Neural cell (in vitro differentiated cells): ENCODE data around the gene PARP1. TPM values are rescaled to one million over a fixed set of nuclear protein-coding genes. Genes with fewer than 3 reads are reported as not detected.

Experiments used
- H2AFZ ChIP-seq: fragments of 200-600, 300-800 bp; sonication (generic), shearing (Covaris generic); 2 replicates; pipeline ENCODE4 v1.6.0; 2014; ENCODE audit warnings: low read depth, mild to moderate bottlenecking, antibody characterized with exemption, low read length, moderate library complexity
- H3F3A ChIP-seq: fragments of 200-600 bp; shearing (Covaris generic); 2 replicates; pipeline ENCODE4 v1.6.1; 2016; ENCODE audit warnings: mild to moderate bottlenecking, moderate library complexity, mixed read lengths, antibody characterized with exemption, low read length; ENCODE audit not compliant: insufficient read depth, poor library complexity, severe bottlenecking
- H3K27ac ChIP-seq: fragments of 200-600, 300-800 bp; sonication (generic), shearing (Covaris generic); 2 replicates; pipeline ENCODE4 v1.5.1; 2014; ENCODE audit warnings: mild to moderate bottlenecking, low read length, moderate library complexity
- H3K27me3 ChIP-seq: fragments of 300-800, 200-600 bp; sonication (generic), shearing (Covaris generic); 2 replicates; pipeline ENCODE4 v1.6.0; 2014; ENCODE audit warnings: mild to moderate bottlenecking, low read depth, low read length, moderate library complexity; ENCODE audit not compliant: insufficient read depth
- H3K36me3 ChIP-seq: fragments of 300-800, 200-600 bp; sonication (generic), shearing (Covaris generic); 2 replicates; pipeline ENCODE4 v1.5.1; 2014; ENCODE audit warnings: mild to moderate bottlenecking, antibody characterized with exemption, low read length, moderate library complexity; ENCODE audit not compliant: insufficient read depth
- H3K4me2 ChIP-seq: fragments of 300-800, 200-600 bp; sonication (generic), shearing (Covaris generic); 2 replicates; pipeline ENCODE4 v1.6.0; 2014; ENCODE audit warnings: mild to moderate bottlenecking, low read length
- H3K4me3 ChIP-seq: fragments of 300-800, 200-600 bp; sonication (generic), shearing (Covaris generic); 2 replicates; pipeline ENCODE4 v1.5.1; 2014; ENCODE audit warnings: mild to moderate bottlenecking, low read length, moderate library complexity
- H3K79me2 ChIP-seq: fragments of 200-600 bp; shearing (Covaris generic); replicated peaks from 2 replicates; pipeline ENCODE4 v1.6.0; 2014; ENCODE audit warnings: mild to moderate bottlenecking, low read length, moderate library complexity; ENCODE audit not compliant: insufficient read depth
- H3K9ac ChIP-seq: fragments of 300-800, 200-600 bp; sonication (generic), shearing (Covaris generic); 2 replicates; pipeline ENCODE4 v1.6.1; 2016; ENCODE audit warnings: mild to moderate bottlenecking, low read length, mixed read lengths
- H3K9me2 ChIP-seq: fragments of 200-600 bp; shearing (Covaris generic); 2 replicates; pipeline ENCODE4 v1.6.1; 2016; ENCODE audit warnings: mild to moderate bottlenecking, low read length, mixed read lengths; ENCODE audit not compliant: insufficient read depth
- H3K9me3 ChIP-seq: fragments of 200-600, 300-800 bp; sonication (generic), shearing (Covaris generic); 2 replicates; pipeline ENCODE4 v1.6.1; 2016; ENCODE audit warnings: mild to moderate bottlenecking, mixed run types, low read length, moderate library complexity, mixed read lengths
- H4K20me1 ChIP-seq: fragments of 200-600 bp; shearing (Covaris generic); 2 replicates; pipeline ENCODE4 v1.6.1; 2016; ENCODE audit warnings: mild to moderate bottlenecking, mixed run types; ENCODE audit not compliant: insufficient read depth
- CTCF ChIP-seq: fragments of 450-650 bp; IDR thresholded peaks from 2 replicates; pipeline ENCODE4 v1.5.1; 2014; ENCODE audit warnings: antibody characterized with exemption, mild to moderate bottlenecking, moderate library complexity; ENCODE audit not compliant: poor library complexity, severe bottlenecking
- EP300 ChIP-seq: fragments of 450-650 bp; conservative IDR thresholded peaks from 2 replicates; pipeline ENCODE4 v1.6.1; 2014; ENCODE audit warnings: antibody characterized with exemption, mild to moderate bottlenecking, moderate library complexity; ENCODE audit not compliant: poor library complexity, severe bottlenecking
- EZH2 ChIP-seq: fragments of 200-600, 300-800 bp; shearing (Covaris generic), sonication (generic); IDR thresholded peaks from 2 replicates; pipeline ENCODE4 v1.6.1; 2014; ENCODE audit warnings: antibody characterized with exemption, low read length, borderline replicate concordance, mild to moderate bottlenecking; ENCODE audit not compliant: insufficient read depth, poor library complexity, severe bottlenecking
- MXI1 ChIP-seq: fragments of 450-650 bp; conservative IDR thresholded peaks from 2 replicates; pipeline ENCODE4 v1.6.1; 2014; ENCODE audit warnings: antibody characterized with exemption, mild to moderate bottlenecking; ENCODE audit not compliant: poor library complexity, severe bottlenecking
- POLR2AphosphoS5 ChIP-seq: IDR thresholded peaks from 2 replicates; pipeline ENCODE4 v1.6.1; 2012
- RAD21 ChIP-seq: fragments of 450-650 bp; conservative IDR thresholded peaks from 2 replicates; pipeline ENCODE4 v1.6.1; 2014; ENCODE audit warnings: antibody characterized with exemption, mild to moderate bottlenecking, moderate library complexity
- REST ChIP-seq: IDR thresholded peaks from 2 replicates; pipeline ENCODE4 v1.6.1; 2012; ENCODE audit warnings: borderline replicate concordance
- SMC3 ChIP-seq: fragments of 450-650 bp; conservative IDR thresholded peaks from 2 replicates; pipeline ENCODE4 v1.6.1; 2014; ENCODE audit warnings: antibody characterized with exemption, mild to moderate bottlenecking, moderate library complexity; ENCODE audit not compliant: poor library complexity
- TAF1 ChIP-seq: IDR thresholded peaks from 2 replicates; pipeline ENCODE4 v1.6.1; 2012; ENCODE audit warnings: low read depth
- polyA plus RNA-seq: library from polyadenylated mRNA; depleted of rRNA; stranded (reverse); fragments of >200 nt; gene quantifications from 2 replicates; pipeline ENCODE4 v1.2.3, GENCODE V29; 2014

PARP1 gene
- polyA plus RNA-seq, 1 donor from 2014 or later = 112 TPM

- TF ChIP-seq RAD21 = no peak
- TF ChIP-seq MXI1 = no peak
- no peak for TF ChIP-seq TAF1
- no peak for TF ChIP-seq POLR2AphosphoS5
- TF ChIP-seq SMC3 = no peak
- Histone ChIP-seq H3K36me3 (no peaks in the 10 kb centered on the region), H3K9me3 (no peaks in the 10 kb centered on the region), H3K9me2 (no peaks in the 10 kb centered on the region), H3K79me2 (no peaks in the 10 kb centered on the region), H3K4me3 (no peak overlapping the region), H4K20me1 (no peaks in the 10 kb centered on the region), H3K9ac (no peak overlapping the region), H3K27me3 (no peaks in the 10 kb centered on the region), H3K4me2 (no peak overlapping the region), H3K27ac (no peak overlapping the region), H3F3A (no peaks in the 10 kb centered on the region), H2AFZ (no peak overlapping the region)
Measured at GRCh38 chr1:226384040-226384439, 23.9 kb downstream of the PARP1 start.

GRCh38 chr1:226382030-226382429, 25.9 kb downstream of the PARP1 start:
- Histone ChIP-seq H3K27ac (no peak overlapping the region), H3K79me2 (no peaks in the 10 kb centered on the region), H3K4me3 (no peak overlapping the region), H3F3A (no peaks in the 10 kb centered on the region), H3K9ac (no peak overlapping the region), H3K9me3 (no peaks in the 10 kb centered on the region), H3K4me2 (no peak overlapping the region), H4K20me1 (no peaks in the 10 kb centered on the region), H3K9me2 (no peaks in the 10 kb centered on the region), H3K27me3 (no peaks in the 10 kb centered on the region), H3K36me3 (peaks cover 2% of the 10 kb centered on the region), H2AFZ (no peak overlapping the region)
- TF ChIP-seq CTCF (no peak), TAF1 (no peak), EZH2 (no peak), RAD21 (no peak), EP300 (no peak), SMC3 (no peak), REST (no peak), MXI1 (no peak), POLR2AphosphoS5 (no peak)
